HepG2 (cell line): ENCODE results near the gene TMEM80. TPM values are rescaled to one million over a fixed set of nuclear protein-coding genes. Genes with fewer than 3 reads are reported as not detected.
A peak's percentile ranks its signal among the peaks of the same experiment; 100 is the strongest.

Experiments used
- ARHGAP35 ChIP-seq: sonication (generic); formaldehyde crosslinking; IDR thresholded peaks from 2 replicates; pipeline ENCODE4 v1.9.0; 2022; ENCODE audit warnings: mild to moderate bottlenecking, inconsistent platforms, moderate library complexity, missing genetic modification reagents, borderline replicate concordance
- ARID3A ChIP-seq: IDR thresholded peaks from 2 replicates; pipeline ENCODE4 v1.6.1; 2012; ENCODE audit warnings: low read depth, low read length, improper control_type of control experiment
- ASH2L ChIP-seq: fragments of 300-600, 200-600 bp; sonication (generic); IDR thresholded peaks from 2 replicates; pipeline ENCODE4 v1.7.0; 2017; ENCODE audit warnings: low read depth, mild to moderate bottlenecking, moderate library complexity, mixed read lengths, low read length; ENCODE audit not compliant: insufficient read length
- ESRRA ChIP-seq: sonication (generic); formaldehyde crosslinking; IDR thresholded peaks from 2 replicates; pipeline ENCODE4 v1.5.1; 2020; ENCODE audit warnings: mild to moderate bottlenecking, low read depth, missing genetic modification reagents
- FOXA3 ChIP-seq: IDR thresholded peaks from 2 replicates; pipeline ENCODE4 v1.6.1; 2016; ENCODE audit warnings: missing genetic modification reagents, missing compliant biosample characterization
- GFI1 ChIP-seq: sonication (generic); formaldehyde crosslinking; IDR thresholded peaks from 2 replicates; pipeline ENCODE4 v1.5.0; 2020; ENCODE audit warnings: missing genetic modification reagents, mild to moderate bottlenecking, borderline replicate concordance
- HOXA5 ChIP-seq: sonication (generic); formaldehyde crosslinking; IDR thresholded peaks from 2 replicates; pipeline ENCODE4 v1.4.0; 2020; ENCODE audit warnings: missing genetic modification reagents
- HOXA7 ChIP-seq: sonication (generic); formaldehyde crosslinking; IDR thresholded peaks from 2 replicates; pipeline ENCODE4 v1.8.1; 2022; ENCODE audit warnings: mild to moderate bottlenecking, missing genetic modification reagents, moderate library complexity
- IRF2 ChIP-seq: IDR thresholded peaks from 2 replicates; pipeline ENCODE4 v1.6.1; 2018; ENCODE audit warnings: missing genetic modification reagents, missing compliant biosample characterization
- KLF11 ChIP-seq: IDR thresholded peaks from 2 replicates; pipeline ENCODE4 v1.6.1; 2016; ENCODE audit warnings: missing compliant biosample characterization
- KLF6 ChIP-seq: IDR thresholded peaks from 2 replicates; pipeline ENCODE4 v1.8.0; 2016; ENCODE audit warnings: missing biosample characterization, missing genetic modification reagents
- KMT2A ChIP-seq: sonication (generic); formaldehyde crosslinking; IDR thresholded peaks from 2 replicates; pipeline ENCODE4 v1.4.0; 2020; ENCODE audit warnings: missing genetic modification reagents
- MED8 ChIP-seq: sonication (generic); formaldehyde crosslinking; IDR thresholded peaks from 2 replicates; pipeline ENCODE4 v1.8.1; 2023; ENCODE audit warnings: mild to moderate bottlenecking, missing genetic modification reagents; ENCODE audit not compliant: insufficient replicate concordance
- NCOR1 ChIP-seq: fragments of 200-600 bp; sonication (generic); IDR thresholded peaks from 2 replicates; pipeline ENCODE4 v1.7.0; 2017; ENCODE audit warnings: antibody characterized with exemption, low read length, borderline replicate concordance
- NFIC ChIP-seq: IDR thresholded peaks from 2 replicates; pipeline ENCODE4 v1.6.1; 2012; ENCODE audit warnings: mild to moderate bottlenecking, low read length, inconsistent platforms
- NR2F6 ChIP-seq, 2 experiments: IDR thresholded peaks; 2 replicates each; pipeline ENCODE4 v1.6.1; 2016; ENCODE audit warnings: antibody characterized with exemption in 1 of 2, mild to moderate bottlenecking in 1 of 2
- PHF8 ChIP-seq: sonication (generic); formaldehyde crosslinking; IDR thresholded peaks from 2 replicates; pipeline ENCODE4 v1.5.0; 2020; ENCODE audit warnings: missing genetic modification reagents
- RBFOX2 ChIP-seq: fragments of 200-400 bp; formaldehyde crosslinking; IDR thresholded peaks from 2 replicates; pipeline ENCODE4 v1.6.1; 2017; ENCODE audit warnings: low read depth, mild to moderate bottlenecking, low read length
- SMAD9 ChIP-seq: sonication (generic); formaldehyde crosslinking; IDR thresholded peaks from 2 replicates; pipeline ENCODE4 v1.5.1; 2020; ENCODE audit warnings: mild to moderate bottlenecking, missing genetic modification reagents
- SRSF4 ChIP-seq: fragments of 200-400 bp; formaldehyde crosslinking; IDR thresholded peaks from one replicate; pipeline ENCODE4 v1.6.1; 2018; ENCODE audit warnings: mild to moderate bottlenecking, low read depth, low read length, moderate library complexity; ENCODE audit not compliant: poor library complexity, severe bottlenecking
- TBX2 ChIP-seq: sonication (generic); formaldehyde crosslinking; IDR thresholded peaks from 2 replicates; pipeline ENCODE4 v1.5.0; 2020; ENCODE audit warnings: missing genetic modification reagents, mild to moderate bottlenecking, borderline replicate concordance
- TCF7 ChIP-seq: sonication (generic); IDR thresholded peaks from 2 replicates; pipeline ENCODE4 v1.6.1; 2016; ENCODE audit warnings: antibody characterized with exemption, low read depth
- TP53 ChIP-seq: sonication (generic); formaldehyde crosslinking; conservative IDR thresholded peaks from 2 replicates; pipeline ENCODE4 v1.4.0; 2020; ENCODE audit warnings: missing genetic modification reagents
- WIZ ChIP-seq: sonication (generic); formaldehyde crosslinking; IDR thresholded peaks from 2 replicates; pipeline ENCODE4 v1.5.1; 2020; ENCODE audit warnings: mild to moderate bottlenecking, missing genetic modification reagents
- ZBTB44 ChIP-seq: sonication (generic); formaldehyde crosslinking; IDR thresholded peaks from 2 replicates; pipeline ENCODE4 v1.4.0; 2020; ENCODE audit warnings: missing genetic modification reagents
- ZBTB8A ChIP-seq: sonication (generic); formaldehyde crosslinking; IDR thresholded peaks from 2 replicates; pipeline ENCODE4 v1.4.0; 2020; ENCODE audit warnings: mild to moderate bottlenecking, low read depth, missing genetic modification reagents, borderline replicate concordance
- ZC3H13 ChIP-seq: sonication (generic); formaldehyde crosslinking; IDR thresholded peaks from 2 replicates; pipeline ENCODE4 v1.8.1; 2023; ENCODE audit warnings: mild to moderate bottlenecking, missing genetic modification reagents, moderate library complexity
- ZMAT5 ChIP-seq: sonication (generic); formaldehyde crosslinking; IDR thresholded peaks from 2 replicates; pipeline ENCODE4 v1.5.0; 2020; ENCODE audit warnings: mild to moderate bottlenecking, low read depth, missing genetic modification reagents, borderline replicate concordance
- ZNF10 ChIP-seq: sonication (generic); formaldehyde crosslinking; IDR thresholded peaks from 2 replicates; pipeline ENCODE4 v1.4.0; 2020; ENCODE audit warnings: mild to moderate bottlenecking, low read depth, missing genetic modification reagents, borderline replicate concordance
- polyA plus RNA-seq, 8 experiments: library from polyadenylated mRNA; depleted of rRNA in 3 of 8; stranded (reverse) in 7 of 8; unstranded in 1 of 8; fragments of >200 nt; fragmentation: Illumina TruSeq in 4 of 8; extraction: Trizol in 4 of 8; gene quantifications; 2 replicates each; pipeline versions ENCODE4 v1.2.1 to v1.2.3, GENCODE V29; 2011 to 2016; ENCODE audit warnings: low read depth in 4 of 8, missing spikeins in 1 of 8, mixed read lengths in 1 of 8; ENCODE audit not compliant: insufficient read depth in 1 of 8
- total RNA-seq, 5 experiments: library from RNA; depleted of rRNA; stranded (reverse); fragments of >200 nt; fragmentation: Illumina TruSeq; extraction: Trizol; gene quantifications; 2 replicates each; pipeline ENCODE4 v1.2.3, GENCODE V29; 2016; ENCODE audit warnings: low read depth in 1 of 5

Gene TMEM80
- total and polyA plus RNA-seq, 2 of the 13 experiments (the other 11 are each of a cell fraction or from before 2014, with no cell fraction given): 5.6 to 17.1 TPM

GRCh38 chr11:705646-706438 is 10.2 kb downstream of the TMEM80 start, which contains the start of gene EPS8L2 (continued):
- TF ChIP-seq ZBTB44 (CRISPR knock-in tag): no peak
- no peak for TF ChIP-seq GFI1
- no peak for TF ChIP-seq ZMAT5 (CRISPR knock-in tag)
- no peak for TF ChIP-seq HOXA5 (CRISPR knock-in tag)
- TF ChIP-seq FOXA3 (CRISPR knock-in tag): no peak; the same call in 1 of the 2 replicates
- no peak for TF ChIP-seq TP53
- no peak; the same call in 1 of the 2 replicates for TF ChIP-seq PHF8 (CRISPR knock-in tag)
- TF ChIP-seq ARHGAP35 (CRISPR knock-in tag): no peak
- TF ChIP-seq IRF2 (CRISPR knock-in tag): no peak
- TF ChIP-seq ARID3A: no peak
- TF ChIP-seq KLF6: no peak
- no peak for TF ChIP-seq ASH2L
- TF ChIP-seq KMT2A (CRISPR knock-in tag): no peak
- TF ChIP-seq ESRRA: peak; percentile 35; the same call in 1 of the 2 replicates
- TF ChIP-seq ZNF10: no peak
- no peak for TF ChIP-seq SRSF4
- TF ChIP-seq NFIC: no peak
- no peak for TF ChIP-seq NCOR1
- no peak for TF ChIP-seq MED8 (CRISPR knock-in tag)
- no peak for TF ChIP-seq WIZ (CRISPR knock-in tag)
- 0 out of 2 replicates have a peak, but pooled peaks have one; percentile 17 for TF ChIP-seq HOXA7 (CRISPR knock-in tag)
- TF ChIP-seq KLF11 (CRISPR knock-in tag): no peak
- no peak for TF ChIP-seq ZC3H13 (CRISPR knock-in tag)
- TF ChIP-seq ZBTB8A: no peak
- TF ChIP-seq NR2F6 (IDR thresholded peaks at IDR 0.05): no peak
- no peak for TF ChIP-seq NR2F6 (CRISPR knock-in tag; IDR thresholded peaks at IDR 0.05)
- TF ChIP-seq SMAD9 (CRISPR knock-in tag): 0 out of 2 replicates have a peak, but pooled peaks have one; percentile 11
- TF ChIP-seq TBX2 (CRISPR knock-in tag): no peak
- TF ChIP-seq RBFOX2: peak; percentile 65
- TF ChIP-seq TCF7: no peak
